ENCODE results near the gene GALNT12.

GRCh38 chr9:98784831-98785806 lies 22.4 kb upstream of the GALNT12 start:
- TF ChIP-seq CTCF (IDR thresholded peaks at IDR 0.05) (no peak), EZH2 (IDR thresholded peaks at IDR 0.05; ENCODE audit: borderline replicate concordance, insufficient read depth, low read depth, low read length, poor library complexity, severe bottlenecking) (no peak)
